CD4-positive, alpha-beta T cell treated with Interleukin-15 for 1 hour (primary cell): ENCODE measurements around the gene ARL16.
A peak's percentile ranks its signal among the peaks of the same experiment; 100 is the strongest.

Experiments used
- DNase-seq: peaks from one replicate; pipeline ENCODE4 v3.0.0-alpha.2; 2020

Gene ARL16

DNA sequence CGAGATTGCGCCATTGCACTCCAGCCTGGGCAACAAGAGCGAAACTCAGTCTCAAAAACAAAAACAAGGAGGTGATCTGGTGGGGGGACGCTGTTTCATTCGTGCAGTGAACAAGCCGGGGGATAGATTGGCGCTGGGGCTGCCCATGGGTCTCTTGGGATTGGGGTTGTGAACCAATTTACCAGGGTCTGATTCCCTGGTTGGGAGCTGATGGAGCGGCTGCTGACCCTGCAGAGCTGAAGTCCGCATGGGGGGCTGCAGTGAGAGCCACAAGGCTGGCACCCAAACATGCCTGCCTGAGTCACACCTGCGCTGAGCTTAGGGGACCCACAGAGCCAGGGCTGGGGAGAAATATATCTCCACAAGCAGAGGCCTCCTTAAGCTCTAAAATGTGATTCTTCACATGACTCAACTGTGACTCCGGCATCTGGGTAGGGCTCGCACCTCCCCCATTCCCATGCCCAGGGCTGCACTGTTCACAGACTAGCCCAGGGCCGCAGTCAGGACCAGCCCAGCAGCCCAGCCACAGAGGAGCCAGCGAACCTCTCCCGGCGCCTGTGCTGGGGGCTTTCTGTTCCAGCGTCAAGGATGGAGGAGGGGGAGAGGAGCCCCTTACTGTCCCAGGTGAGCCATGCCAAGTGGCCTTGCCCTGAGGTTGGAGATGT, 41.6 kb downstream of the ARL16 start:
- no peak for DNase-seq

- no peak for DNase-seq
These were observed 43.6 kb downstream of the ARL16 start for GRCh38 chr17:81640011-81640410.

- DNase-seq: no peak
These were observed 44.9 kb downstream of the ARL16 start for GRCh38 chr17:81638683-81639082.

GRCh38 chr17:81636505-81637288, 46.9 kb downstream of the ARL16 start, which contains the start of the genes NPLOC4 and TSPAN10:
NPLOC4 (minus strand) TSS chr17:81637112; CDS start chr17:81636930, 182 bp downstream.
TSPAN10 (plus strand) TSS chr17:81637196; CDS start chr17:81642413, 5,217 bp downstream.
- DNase-seq: peak; percentile 82

DNA sequence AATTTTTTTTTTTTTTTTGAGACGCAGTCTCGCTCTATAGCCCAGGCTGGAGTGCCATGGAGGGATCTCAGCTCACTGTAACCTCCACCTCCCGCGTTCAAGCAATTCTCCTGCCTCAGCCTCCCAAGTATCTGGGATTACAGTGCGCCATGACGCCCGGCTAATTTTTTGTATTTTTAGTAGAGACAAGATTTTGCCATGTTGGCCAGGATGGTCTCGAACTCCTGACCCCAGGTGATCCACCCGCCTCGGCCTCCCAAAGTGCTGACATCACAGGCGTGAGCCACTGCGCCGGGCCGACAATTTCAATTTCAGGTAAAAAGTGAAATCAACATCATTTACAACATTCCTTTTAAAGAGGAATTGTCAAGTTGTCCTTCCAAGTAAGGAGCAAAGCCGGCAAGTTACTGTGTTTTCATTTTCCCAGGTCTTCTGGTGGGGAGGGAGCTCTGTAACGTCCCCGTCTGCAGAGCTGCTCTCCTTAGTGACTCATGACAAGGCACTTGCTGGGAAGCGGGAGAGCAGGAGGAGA, 47.6 kb downstream of the ARL16 start:
- DNase-seq: no peak

GRCh38 chr17:81635431-81635830, 48.2 kb downstream of the ARL16 start:
- DNase-seq: no peak

GRCh38 chr17:81631482-81631881, 52.1 kb downstream of the ARL16 start:
- DNase-seq: no peak
